HL-60 (cell line): ENCODE results near the gene CNTN1.

Experiments
- POLR2AphosphoS5 ChIP-seq: IDR thresholded peaks from 2 replicates; pipeline ENCODE4 v1.6.1; 2012; ENCODE audit warnings: low read depth
- REST ChIP-seq: IDR thresholded peaks from 2 replicates; pipeline ENCODE4 v1.6.1; 2012; ENCODE audit warnings: low read depth; ENCODE audit not compliant: insufficient replicate concordance

- TF ChIP-seq REST (no peak), POLR2AphosphoS5 (no peak)
Observed at GRCh38 chr12:40644708-40645107, 47.5 kb upstream of the CNTN1 start.
